SK-N-MC (cell line): ENCODE results near the gene PDE1A.

Experiments used
- DNase-seq: peaks from one replicate; pipeline ENCODE4 v3.0.0-alpha.2; 2011; ENCODE audit warnings: low read depth, low spot score
- H3K27ac ChIP-seq: fragments of 200-600 bp; sonication (generic); 2 replicates; pipeline ENCODE4 v1.5.1; 2016; ENCODE audit warnings: mixed run types
- H3K36me3 ChIP-seq: fragments of 200-600 bp; sonication (generic); 2 replicates; pipeline ENCODE4 v1.6.1; 2017; ENCODE audit warnings: antibody characterized with exemption, low read length, mixed read lengths; ENCODE audit not compliant: insufficient read depth
- H3K4me3 ChIP-seq: fragments of 200-600 bp; sonication (generic); 2 replicates; pipeline ENCODE4 v1.5.1; 2016
- H3K9ac ChIP-seq: fragments of 200-600 bp; sonication (generic); 2 replicates; pipeline ENCODE4 v1.8.0; 2017; ENCODE audit warnings: mixed run types, mixed read lengths; ENCODE audit not compliant: insufficient read length
- H3K9me3 ChIP-seq: fragments of 200-600 bp; sonication (generic); 2 replicates; pipeline ENCODE4 v1.6.1; 2017; ENCODE audit warnings: low read depth, mild to moderate bottlenecking, antibody characterized with exemption, low read length, moderate library complexity, mixed read lengths
- EZH2 ChIP-seq: fragments of 200-600 bp; sonication (generic); IDR thresholded peaks from one replicate; pipeline ENCODE4 v1.6.1; 2017; ENCODE audit warnings: antibody characterized with exemption
- FOXP2 ChIP-seq: optimal IDR thresholded peaks from 2 replicates; pipeline ENCODE3; 2011; ENCODE audit warnings: mild to moderate bottlenecking, moderate library complexity; ENCODE audit not compliant: insufficient read depth; ENCODE audit errors: extremely low read length, control extremely low read depth
- POLR2AphosphoS5 ChIP-seq: IDR thresholded peaks from 2 replicates; pipeline ENCODE4 v1.6.1; 2012; ENCODE audit warnings: mild to moderate bottlenecking, low read depth, low read length, borderline replicate concordance

The PDE1A gene

DNA sequence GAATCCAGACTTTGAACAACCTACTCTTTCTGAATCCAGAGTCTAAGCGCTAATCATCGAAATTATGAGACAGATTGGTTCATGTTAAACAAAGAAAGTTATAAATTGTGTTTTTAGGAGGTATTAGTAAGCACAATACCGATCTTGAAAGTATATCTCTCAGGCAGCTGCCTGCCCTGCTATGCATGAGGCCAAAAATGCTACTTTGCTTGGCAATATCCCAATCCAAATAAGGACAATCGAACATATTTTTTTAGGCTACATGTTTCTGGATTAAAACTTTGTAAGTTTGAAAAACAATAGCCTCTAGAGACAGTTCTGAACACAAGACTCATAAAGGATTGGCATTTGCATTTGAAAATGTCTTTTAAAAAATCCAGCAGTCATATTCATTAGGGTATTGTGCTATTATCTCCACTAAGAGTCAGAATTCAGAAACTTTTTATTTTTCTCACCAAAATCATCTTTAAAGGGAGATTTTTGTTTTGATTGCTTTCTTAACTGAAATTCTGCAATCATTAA is 167.1 kb downstream of the PDE1A start:
- no peak overlapping the region for H3K4me3 ChIP-seq
- DNase-seq: no peak
- no peak overlapping the region for H3K9ac ChIP-seq
- no peaks in the 10 kb centered on the region for H3K36me3 ChIP-seq
- H3K27ac ChIP-seq: no peak overlapping the region
- no peak for TF ChIP-seq EZH2
- no peak for TF ChIP-seq FOXP2
- no peak for TF ChIP-seq POLR2AphosphoS5
- H3K9me3 ChIP-seq: no peaks in the 10 kb centered on the region

DNA sequence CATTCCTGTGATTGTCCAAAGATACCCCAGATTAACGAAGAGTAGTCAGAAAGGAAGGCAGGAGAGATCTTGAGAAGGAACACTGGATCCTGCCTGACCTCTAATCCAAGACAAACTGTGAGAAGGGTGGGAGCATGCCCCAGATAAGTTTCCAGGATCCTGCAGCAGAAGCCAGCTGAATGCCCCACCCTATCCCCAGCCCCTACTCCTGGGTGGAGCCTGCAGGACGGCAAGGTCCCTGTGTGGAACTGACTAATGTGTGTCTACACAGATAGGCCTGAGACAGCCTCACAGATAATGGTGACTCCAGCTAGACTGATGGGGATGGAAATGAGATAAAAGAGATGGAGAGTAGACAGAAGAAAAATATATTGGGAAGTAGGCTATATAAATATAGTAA is 174.3 kb downstream of the PDE1A start:
- no peak overlapping the region for H3K9ac ChIP-seq
- no peak overlapping the region for H3K27ac ChIP-seq
- no peak for DNase-seq

DNA sequence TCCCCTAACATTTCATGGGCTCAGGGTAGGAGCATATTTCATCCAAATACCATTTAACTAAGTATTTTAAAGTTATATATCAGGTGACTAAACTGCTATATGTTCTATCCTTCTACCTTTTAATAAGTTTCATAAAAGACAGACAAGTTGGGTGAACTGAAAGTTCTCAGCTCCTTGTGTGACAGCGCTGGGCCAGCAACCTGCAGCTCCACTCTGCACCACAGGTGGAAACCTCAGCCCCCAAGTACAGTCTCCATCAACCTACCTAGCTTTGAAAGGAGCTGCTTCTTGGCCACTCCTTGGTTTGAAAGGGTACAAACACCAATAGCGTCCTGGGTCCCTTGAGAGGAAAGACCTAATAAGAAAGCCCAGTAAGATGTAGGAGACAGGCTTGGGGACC is 177.9 kb downstream of the PDE1A start:
- no peak overlapping the region for H3K9ac ChIP-seq
- DNase-seq: no peak
- no peaks in the 10 kb centered on the region for H3K36me3 ChIP-seq
- H3K27ac ChIP-seq: no peak overlapping the region
- TF ChIP-seq POLR2AphosphoS5 (no peak), FOXP2 (no peak), EZH2 (no peak)
- no peaks in the 10 kb centered on the region for H3K9me3 ChIP-seq
- no peak overlapping the region for H3K4me3 ChIP-seq

More for the DNA sequence above, 174.3 kb downstream of the PDE1A start:
- TF ChIP-seq POLR2AphosphoS5 (no peak), EZH2 (no peak), FOXP2 (no peak)
- H3K4me3 ChIP-seq: no peak overlapping the region
- H3K9me3 ChIP-seq: no peaks in the 10 kb centered on the region
- no peaks in the 10 kb centered on the region for H3K36me3 ChIP-seq

DNA sequence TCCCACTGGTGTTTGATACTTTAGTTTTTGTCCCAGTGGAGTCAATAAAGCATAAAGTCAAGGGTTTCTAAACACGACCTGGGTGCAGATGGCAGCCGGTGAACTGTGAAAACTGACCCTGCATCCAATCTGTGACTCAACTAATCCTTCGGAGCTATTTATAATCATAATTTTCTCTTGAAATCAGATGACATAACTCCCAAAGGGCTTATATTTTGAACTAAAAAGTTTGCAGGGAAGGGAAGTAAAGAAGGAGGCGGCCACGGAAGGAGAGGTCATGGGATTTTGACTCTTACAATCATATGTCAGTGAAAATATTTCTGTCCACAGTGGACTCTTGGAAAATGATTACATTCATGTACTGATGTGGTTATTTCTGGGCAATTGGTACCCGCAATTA is 178.5 kb downstream of the PDE1A start:
- DNase-seq: no peak
- Histone ChIP-seq H3K9ac (no peak overlapping the region), H3K36me3 (no peaks in the 10 kb centered on the region), H3K4me3 (no peak overlapping the region), H3K27ac (no peak overlapping the region), H3K9me3 (no peaks in the 10 kb centered on the region)
- TF ChIP-seq EZH2: no peak
- TF ChIP-seq POLR2AphosphoS5: no peak
- no peak for TF ChIP-seq FOXP2

DNA sequence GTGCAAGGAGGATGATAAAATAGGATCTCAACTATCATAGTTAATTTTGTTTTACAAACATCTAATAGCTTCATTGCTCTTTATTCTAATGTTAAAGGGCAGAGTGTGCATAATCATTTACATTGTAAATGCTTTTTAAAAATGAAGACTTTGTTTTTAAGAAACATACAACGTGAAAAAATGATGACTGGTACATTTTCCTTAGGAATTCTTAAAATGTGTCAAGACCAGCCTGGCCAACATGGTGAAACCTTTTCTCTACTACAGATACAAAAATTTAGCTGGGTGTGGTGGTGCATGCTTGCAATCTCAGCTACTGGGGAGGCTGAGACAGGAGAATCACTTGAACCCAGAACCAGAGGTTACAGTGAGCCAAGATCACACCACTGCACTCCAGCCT is 179.0 kb downstream of the PDE1A start:
- Histone ChIP-seq H3K4me3 (no peak overlapping the region), H3K36me3 (no peaks in the 10 kb centered on the region), H3K9ac (no peak overlapping the region), H3K9me3 (no peaks in the 10 kb centered on the region), H3K27ac (no peak overlapping the region)
- no peak for TF ChIP-seq FOXP2
- no peak for DNase-seq

GRCh38 chr2:182245963-182246362 is 180.9 kb downstream of the PDE1A start:
- H3K27ac ChIP-seq: no peak overlapping the region
- no peaks in the 10 kb centered on the region for H3K36me3 ChIP-seq
- H3K9me3 ChIP-seq: no peaks in the 10 kb centered on the region
- no peak overlapping the region for H3K9ac ChIP-seq
- DNase-seq: no peak
- no peak for TF ChIP-seq EZH2
- no peak for TF ChIP-seq POLR2AphosphoS5
- no peak for TF ChIP-seq FOXP2
- H3K4me3 ChIP-seq: no peak overlapping the region

DNA sequence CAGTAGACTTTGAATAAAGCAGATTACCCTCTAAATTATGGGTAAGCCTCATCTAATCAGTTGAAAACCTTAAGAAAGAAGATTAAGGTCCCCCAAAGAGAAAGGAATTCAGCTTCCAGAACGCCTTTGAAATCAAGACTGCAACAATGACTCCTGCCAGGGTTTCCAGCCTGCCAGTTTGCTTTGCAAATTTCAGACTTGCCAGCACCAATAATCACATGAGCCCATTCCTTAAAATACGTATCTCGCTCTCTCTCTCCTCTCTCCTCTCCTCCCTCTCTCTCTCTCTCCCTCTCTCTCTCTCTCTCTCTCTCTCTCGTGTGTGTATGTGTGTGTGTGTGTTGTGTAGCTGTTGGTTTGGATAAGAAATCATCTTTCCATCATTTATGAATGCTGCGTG is 184.2 kb downstream of the PDE1A start:
- Histone ChIP-seq H3K27ac (no peak overlapping the region), H3K36me3 (no peaks in the 10 kb centered on the region), H3K9ac (no peak overlapping the region), H3K4me3 (no peak overlapping the region), H3K9me3 (no peaks in the 10 kb centered on the region)
- TF ChIP-seq EZH2: no peak
- no peak for TF ChIP-seq POLR2AphosphoS5
- no peak for TF ChIP-seq FOXP2
- DNase-seq: no peak

DNA sequence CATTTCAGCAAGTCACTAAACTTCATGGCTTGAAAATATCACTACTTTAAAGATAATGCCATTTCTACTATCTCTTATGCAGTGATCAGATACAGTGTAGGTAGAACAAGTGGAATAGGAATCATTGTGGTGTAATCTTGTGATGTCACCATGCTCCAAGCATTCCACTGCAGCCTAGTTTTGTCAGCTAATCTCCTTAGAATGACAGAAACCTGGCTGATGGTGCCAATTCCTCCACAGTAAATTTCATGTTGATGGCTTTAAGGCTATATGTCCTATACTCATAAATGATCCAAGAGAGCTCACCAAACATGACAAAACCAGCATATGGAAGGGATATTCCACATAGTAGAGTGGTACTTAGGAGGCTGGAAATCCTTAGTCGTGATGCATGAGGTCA is 184.9 kb downstream of the PDE1A start:
- H3K36me3 ChIP-seq: no peaks in the 10 kb centered on the region
- DNase-seq: no peak
- no peak overlapping the region for H3K27ac ChIP-seq
- TF ChIP-seq EZH2: no peak
- TF ChIP-seq FOXP2: no peak
- no peak for TF ChIP-seq POLR2AphosphoS5
- no peak overlapping the region for H3K4me3 ChIP-seq
- no peak overlapping the region for H3K9ac ChIP-seq
- H3K9me3 ChIP-seq: no peaks in the 10 kb centered on the region

GRCh38 chr2:182240862-182241371 is 185.9 kb downstream of the PDE1A start:
- DNase-seq: no peak
- no peaks in the 10 kb centered on the region for H3K36me3 ChIP-seq
- no peak overlapping the region for H3K9ac ChIP-seq
- no peaks in the 10 kb centered on the region for H3K9me3 ChIP-seq
- no peak overlapping the region for H3K4me3 ChIP-seq
- no peak for TF ChIP-seq FOXP2
- TF ChIP-seq POLR2AphosphoS5: no peak
- no peak for TF ChIP-seq EZH2
- H3K27ac ChIP-seq: no peak overlapping the region
